Epithelial cell of proximal tubule (primary cell): ENCODE data around the gene CITED1. TPM values are rescaled to one million over a fixed set of nuclear protein-coding genes. Genes with fewer than 3 reads are reported as not detected.
A peak's percentile ranks its signal among the peaks of the same experiment; 100 is the strongest.

Source experiments
- DNase-seq: peaks from one replicate; pipeline ENCODE4 v3.0.0-alpha.2; 2011; ENCODE audit warnings: low read depth
- H3K4me3 ChIP-seq: 2 replicates; pipeline ENCODE4 v1.5.1; 2011; ENCODE audit warnings: low read depth, mild to moderate bottlenecking, low read length
- CTCF ChIP-seq: conservative IDR thresholded peaks from 2 replicates; pipeline ENCODE4 v1.5.1; 2012; ENCODE audit warnings: low read depth, mild to moderate bottlenecking, low read length
- total RNA-seq: library from RNA; depleted of rRNA; stranded (reverse); fragments of >200 nt; gene quantifications from 2 replicates; pipeline ENCODE4 v1.2.3, GENCODE V29; 2015

The CITED1 gene
- total RNA-seq, 1 donor from 2014 or later: not detected

- DNase-seq: no peak
- no peak overlapping the region for H3K4me3 ChIP-seq
- TF ChIP-seq CTCF: no peak
Observed at GRCh38 chrX:72301781-72302180, 3.9 kb downstream of the CITED1 start.

GRCh38 chrX:72299891-72300630, 5.7 kb downstream of the CITED1 start:
- H3K4me3 ChIP-seq: no peak overlapping the region
- no peak for DNase-seq
- TF ChIP-seq CTCF: no peak

GRCh38 chrX:72297953-72298730, 7.6 kb downstream of the CITED1 start:
- H3K4me3 ChIP-seq: no peak overlapping the region
- no peak for DNase-seq
- peak; percentile 47 for TF ChIP-seq CTCF

GRCh38 chrX:72296991-72297390, 8.7 kb downstream of the CITED1 start:
- no peak for DNase-seq
- H3K4me3 ChIP-seq: no peak overlapping the region
- TF ChIP-seq CTCF: no peak

- no peak overlapping the region for H3K4me3 ChIP-seq
- TF ChIP-seq CTCF: no peak
- DNase-seq: no peak
Observed at GRCh38 chrX:72295745-72296144, 10.0 kb downstream of the CITED1 start.

GRCh38 chrX:72294497-72294896, 11.2 kb downstream of the CITED1 start:
- no peak for TF ChIP-seq CTCF
- no peak overlapping the region for H3K4me3 ChIP-seq
- DNase-seq: no peak
